GM23248 (cell line): ENCODE measurements around the gene FILIP1L. TPM values are rescaled to one million over a fixed set of nuclear protein-coding genes. Genes with fewer than 3 reads are reported as not detected.

Experiments used
- DNase-seq: peaks from one replicate; pipeline ENCODE4 v3.0.0-alpha.2; 2015
- H2AFZ ChIP-seq: fragments of 200-600 bp; sonication (generic); 2 replicates; pipeline ENCODE4 v1.6.1; 2016; ENCODE audit warnings: antibody characterized with exemption
- H3F3A ChIP-seq: fragments of 200-600 bp; sonication (generic); 2 replicates; pipeline ENCODE4 v1.6.1; 2016; ENCODE audit warnings: mild to moderate bottlenecking, antibody characterized with exemption, mixed run types; ENCODE audit not compliant: insufficient read depth
- H3K27ac ChIP-seq: fragments of 200-600 bp; sonication (generic); 2 replicates; pipeline ENCODE4 v1.5.1; 2016; ENCODE audit warnings: mild to moderate bottlenecking
- H3K27me3 ChIP-seq: fragments of 200-600 bp; sonication (generic); replicated peaks from 2 replicates; pipeline ENCODE4 v1.6.1; 2016; ENCODE audit warnings: mild to moderate bottlenecking; ENCODE audit not compliant: insufficient read depth
- H3K36me3 ChIP-seq: fragments of 200-600 bp; sonication (generic); 2 replicates; pipeline ENCODE4 v1.6.1; 2016; ENCODE audit warnings: low read depth, mild to moderate bottlenecking
- H3K4me1 ChIP-seq: fragments of 200-600 bp; sonication (generic); 2 replicates; pipeline ENCODE4 v1.6.1; 2016; ENCODE audit warnings: mild to moderate bottlenecking; ENCODE audit not compliant: insufficient read depth
- H3K4me2 ChIP-seq: fragments of 200-600 bp; sonication (generic); one replicate; pipeline ENCODE4 v1.6.1; 2016; ENCODE audit warnings: mild to moderate bottlenecking; ENCODE audit not compliant: unreplicated experiment
- H3K4me3 ChIP-seq: fragments of 200-600 bp; sonication (generic); 2 replicates; pipeline ENCODE4 v1.5.1; 2016; ENCODE audit warnings: mild to moderate bottlenecking
- H3K79me2 ChIP-seq: fragments of 200-600 bp; sonication (generic); 2 replicates; pipeline ENCODE4 v1.6.1; 2016; ENCODE audit warnings: mild to moderate bottlenecking; ENCODE audit not compliant: insufficient read depth
- H3K9ac ChIP-seq: fragments of 200-600 bp; sonication (generic); 2 replicates; pipeline ENCODE4 v1.6.1; 2016; ENCODE audit warnings: mild to moderate bottlenecking
- H3K9me2 ChIP-seq: fragments of 200-600 bp; sonication (generic); 2 replicates; pipeline ENCODE4 v1.6.1; 2016; ENCODE audit warnings: mixed run types, mild to moderate bottlenecking, moderate library complexity; ENCODE audit not compliant: insufficient read depth
- H3K9me3 ChIP-seq: fragments of 200-600 bp; sonication (generic); one replicate; pipeline ENCODE4 v1.6.1; 2017; ENCODE audit warnings: low read depth
- H4K20me1 ChIP-seq: fragments of 200-600 bp; sonication (generic); 2 replicates; pipeline ENCODE4 v1.6.0; 2016; ENCODE audit not compliant: insufficient read depth
- EZH2 ChIP-seq: fragments of 200-600 bp; sonication (generic); IDR thresholded peaks from 2 replicates; pipeline ENCODE4 v1.6.1; 2018; ENCODE audit warnings: antibody characterized with exemption, mild to moderate bottlenecking; ENCODE audit not compliant: insufficient read depth, poor library complexity, severe bottlenecking
- EZH2phosphoT487 ChIP-seq: fragments of 200-600 bp; sonication (generic); IDR thresholded peaks from 2 replicates; pipeline ENCODE4 v1.6.1; 2018; ENCODE audit warnings: antibody characterized with exemption, moderate library complexity, mild to moderate bottlenecking, low read depth; ENCODE audit not compliant: insufficient read depth
- WGBS, 2 experiments: methylation state at CpG; one replicate each; pipeline ENCODE4 v1.1.6; 2015 to 2017; ENCODE audit warnings: low lambda C conversion rate in 2 of 2, low coverage in 1 of 2; ENCODE audit errors: missing lambda C conversion rate in 2 of 2; 5-methylcytosine and 5-hydroxymethylcytosine counted together
- in situ Hi-C: fragments of 300-500 bp; cut with MboI; formaldehyde crosslinking; loops from 2 replicates; pipeline ENCODE4 v1.15.0; 2020
- polyA plus RNA-seq: library from polyadenylated mRNA; unstranded; fragments of >200 nt; fragmentation: Nextera tagmentation; extraction: Ambion mirVana; gene quantifications from 2 replicates; pipeline ENCODE4 v1.2.1, GENCODE V29; 2016
- total RNA-seq: library from RNA; depleted of rRNA; stranded (reverse); fragments of >200 nt; shearing (Covaris generic); gene quantifications from 2 replicates; pipeline ENCODE4 v1.2.3, GENCODE V29; 2014

FILIP1L gene
- total and polyA plus RNA-seq, 2 experiments from 2014 or later = 45.0 to 66.3 TPM

GRCh38 chr3:100005665-100006393, 108.5 kb downstream of the FILIP1L start:
- H3K9me3 ChIP-seq = no peaks in the 10 kb centered on the region
- H3F3A ChIP-seq = peaks cover 32% of the 10 kb centered on the region
- peak overlapping the region; percentile 27 for H3K4me2 ChIP-seq
- no peak overlapping the region for H3K27ac ChIP-seq
- H3K27me3 ChIP-seq = no peaks in the 10 kb centered on the region
- H3K9ac ChIP-seq = no peak overlapping the region
- H4K20me1 ChIP-seq = no peaks in the 10 kb centered on the region
- no peak for TF ChIP-seq EZH2
- no peak for TF ChIP-seq EZH2phosphoT487
- peaks cover 35% of the 10 kb centered on the region for H3K4me1 ChIP-seq
- H3K4me3 ChIP-seq = no peak overlapping the region
- WGBS, 2 experiments = 98 to 100% methylated on average over 2 of the region's 2 CpGs
- DNase-seq = no peak
- H3K36me3 ChIP-seq = no peaks in the 10 kb centered on the region
- H2AFZ ChIP-seq = no peak overlapping the region
- H3K79me2 ChIP-seq = no peaks in the 10 kb centered on the region
- in situ Hi-C loops = no loop called here
- no peaks in the 10 kb centered on the region for H3K9me2 ChIP-seq

GRCh38 chr3:100004931-100005330, 109.4 kb downstream of the FILIP1L start:
- H3K79me2 ChIP-seq = no peaks in the 10 kb centered on the region
- no peaks in the 10 kb centered on the region for H3K9me3 ChIP-seq
- peaks cover 32% of the 10 kb centered on the region for H3F3A ChIP-seq
- H3K27me3 ChIP-seq = no peaks in the 10 kb centered on the region
- no peaks in the 10 kb centered on the region for H3K36me3 ChIP-seq
- no peak overlapping the region for H3K9ac ChIP-seq
- H3K4me2 ChIP-seq = no peak overlapping the region
- 100% methylated on average over 1 of the region's 1 CpG for WGBS, 2 experiments
- no peak for TF ChIP-seq EZH2phosphoT487
- no peak for TF ChIP-seq EZH2
- H4K20me1 ChIP-seq = no peaks in the 10 kb centered on the region
- no peak overlapping the region for H3K27ac ChIP-seq
- H3K4me1 ChIP-seq = peaks cover 35% of the 10 kb centered on the region
- in situ Hi-C loops = no loop called here
- no peak overlapping the region for H3K4me3 ChIP-seq
- DNase-seq = no peak
- H3K9me2 ChIP-seq = no peaks in the 10 kb centered on the region; the same call in 1 of the 2 replicates
- no peak overlapping the region for H2AFZ ChIP-seq

- Histone ChIP-seq H3K79me2 (no peaks in the 10 kb centered on the region), H3K27me3 (no peaks in the 10 kb centered on the region), H3K4me3 (no peak overlapping the region), H3K9me2 (no peaks in the 10 kb centered on the region; the same call in none of the 2 replicates), H3F3A (peaks cover 42% of the 10 kb centered on the region), H3K9ac (no peak overlapping the region), H3K4me1 (peaks cover 45% of the 10 kb centered on the region), H2AFZ (no peak overlapping the region), H3K4me2 (peak overlapping the region; percentile 18), H3K9me3 (no peaks in the 10 kb centered on the region), H3K36me3 (no peaks in the 10 kb centered on the region), H4K20me1 (no peaks in the 10 kb centered on the region), H3K27ac (no peak overlapping the region)
- WGBS, 2 experiments = 96 to 99% methylated on average over 4 of the region's 4 CpGs
- DNase-seq = no peak
- in situ Hi-C loops = no loop called here
- TF ChIP-seq EZH2 = no peak
- no peak for TF ChIP-seq EZH2phosphoT487
Observed at GRCh38 chr3:100003609-100004503, 110.4 kb downstream of the FILIP1L start.

GRCh38 chr3:100002599-100003350, 111.5 kb downstream of the FILIP1L start:
- H2AFZ ChIP-seq = no peak overlapping the region
- H3K27ac ChIP-seq = peak overlapping the region; percentile 48
- TF ChIP-seq EZH2phosphoT487 (peak; percentile 71; the same call in 1 of the 2 replicates), EZH2 (no peak)

More at GRCh38 chr3:100002599-100003350, 111.5 kb downstream of the FILIP1L start:
- Histone ChIP-seq H3K4me2 (peak overlapping the region; percentile 18), H3K9me3 (no peaks in the 10 kb centered on the region), H3K4me1 (peaks cover 45% of the 10 kb centered on the region), H3K79me2 (no peaks in the 10 kb centered on the region), H3K36me3 (no peaks in the 10 kb centered on the region), H4K20me1 (no peaks in the 10 kb centered on the region), H3F3A (peaks cover 42% of the 10 kb centered on the region), H3K9me2 (no peaks in the 10 kb centered on the region; the same call in none of the 2 replicates), H3K27me3 (no peaks in the 10 kb centered on the region), H3K4me3 (no peak overlapping the region), H3K9ac (no peak overlapping the region)
- peak; percentile 90 for DNase-seq
- in situ Hi-C loops = no loop called here
- WGBS, 2 experiments = 20 to 21% methylated on average over 4 of the region's 4 CpGs
